NCI-H2029 (cell line): ENCODE results near the gene XPO5.

Experiments
- DNase-seq: peaks from one replicate; lab custom pipeline; 2025; lab: John Stamatoyannopoulos, UW

XPO5 gene

GRCh38 chr6:43497689-43498088 lies 78.1 kb downstream of the XPO5 start:
- DNase-seq: no peak

- no peak for DNase-seq
Observed at GRCh38 chr6:43497129-43497396, 78.8 kb downstream of the XPO5 start.

- DNase-seq: no peak
Observed at GRCh38 chr6:43496370-43497128, 79.3 kb downstream of the XPO5 start.

GRCh38 chr6:43495409-43495941 lies 80.4 kb downstream of the XPO5 start:
- no peak for DNase-seq

GRCh38 chr6:43494766-43495165 lies 81.1 kb downstream of the XPO5 start:
- no peak for DNase-seq

- no peak for DNase-seq
Observed at GRCh38 chr6:43494321-43494720, 81.5 kb downstream of the XPO5 start.

- no peak for DNase-seq
Observed at GRCh38 chr6:43493833-43494232, 82.0 kb downstream of the XPO5 start.

- DNase-seq: no peak
Observed at GRCh38 chr6:43493230-43493629, 82.6 kb downstream of the XPO5 start.

GRCh38 chr6:43492673-43493072 lies 83.2 kb downstream of the XPO5 start:
- DNase-seq: no peak

- peak; percentile 66 for DNase-seq
Observed at GRCh38 chr6:43491750-43492661, 83.8 kb downstream of the XPO5 start.

- no peak for DNase-seq
Observed at GRCh38 chr6:43490523-43490939, 85.3 kb downstream of the XPO5 start.

GRCh38 chr6:43489277-43490072 lies 86.4 kb downstream of the XPO5 start:
- no peak for DNase-seq

GRCh38 chr6:43488667-43489276 lies 87.1 kb downstream of the XPO5 start:
- no peak for DNase-seq

- DNase-seq: no peak
Observed at GRCh38 chr6:43481591-43482236, 94.1 kb downstream of the XPO5 start.

- no peak for DNase-seq
Observed at GRCh38 chr6:43481075-43481474, 94.8 kb downstream of the XPO5 start.

- no peak for DNase-seq
Observed at GRCh38 chr6:43478008-43478372, 97.8 kb downstream of the XPO5 start.

- DNase-seq: peak; percentile 83
Observed at GRCh38 chr6:43477235-43478007, 98.4 kb downstream of the XPO5 start, which contains the start of gene TJAP1. Gene TJAP1 (plus strand): TSS chr6:43477570. CDS start chr6:43499002, 21,432 bp downstream.

- DNase-seq: no peak
Observed at GRCh38 chr6:43476746-43477145, 99.1 kb downstream of the XPO5 start.

GRCh38 chr6:43475516-43475915 lies 100.3 kb downstream of the XPO5 start:
- DNase-seq: no peak

- DNase-seq: no peak
Observed at GRCh38 chr6:43472515-43472914, 103.3 kb downstream of the XPO5 start.
